NCI-H2196 (cell line): ENCODE data around the gene CASK.
"Not testable (repeated sequence)": the region's sequence is repeated elsewhere in the genome, so short reads cannot be mapped to it uniquely, and the experiment has no call there.

Experiments
- DNase-seq: peaks from one replicate; lab custom pipeline; 2025; ENCODE audit not compliant: unreplicated experiment; lab: John Stamatoyannopoulos, UW

The CASK gene

GRCh38 chrX:41655631-41656030 lies 267.7 kb downstream of the CASK start:
- DNase-seq, result no peak

GRCh38 chrX:41655101-41655500 lies 268.3 kb downstream of the CASK start:
- no peak for DNase-seq

- DNase-seq, result no peak
Measured at GRCh38 chrX:41653125-41653524, 270.2 kb downstream of the CASK start.

GRCh38 chrX:41646201-41646600 lies 277.2 kb downstream of the CASK start:
- DNase-seq, result not testable (repeated sequence)

GRCh38 chrX:41634284-41634683 lies 289.1 kb downstream of the CASK start:
- DNase-seq, result no peak

GRCh38 chrX:41630091-41630490 lies 293.3 kb downstream of the CASK start:
- no peak for DNase-seq

GRCh38 chrX:41629539-41629938 lies 293.8 kb downstream of the CASK start:
- no peak for DNase-seq

- no peak for DNase-seq
Measured at GRCh38 chrX:41621222-41621723, 302.1 kb downstream of the CASK start.

GRCh38 chrX:41619221-41619620 lies 304.1 kb downstream of the CASK start:
- no peak for DNase-seq

GRCh38 chrX:41616935-41617334 lies 306.4 kb downstream of the CASK start:
- no peak for DNase-seq

- DNase-seq, result no peak
Measured at GRCh38 chrX:41616255-41616654, 307.1 kb downstream of the CASK start.

GRCh38 chrX:41608244-41608643 lies 315.1 kb downstream of the CASK start:
- DNase-seq, result no peak

GRCh38 chrX:41607264-41607832 lies 316.0 kb downstream of the CASK start:
- DNase-seq, result no peak

GRCh38 chrX:41606057-41606456 lies 317.3 kb downstream of the CASK start:
- not testable (repeated sequence) for DNase-seq

GRCh38 chrX:41604766-41605543 lies 318.4 kb downstream of the CASK start:
- DNase-seq, result no peak

GRCh38 chrX:41604177-41604576 lies 319.2 kb downstream of the CASK start:
- DNase-seq, result no peak

GRCh38 chrX:41603596-41603995 lies 319.8 kb downstream of the CASK start:
- no peak for DNase-seq

- DNase-seq, result no peak
Measured at GRCh38 chrX:41602816-41603345, 320.5 kb downstream of the CASK start.

- no peak for DNase-seq
Measured at GRCh38 chrX:41600291-41600690, 323.1 kb downstream of the CASK start.

- DNase-seq, result no peak
Measured at GRCh38 chrX:41599507-41599906, 323.8 kb downstream of the CASK start.

GRCh38 chrX:41596596-41596995 lies 326.8 kb downstream of the CASK start:
- DNase-seq, result no peak

- DNase-seq, result no peak
Measured at GRCh38 chrX:41594634-41595033, 328.7 kb downstream of the CASK start.
